Measurements from ENCODE around the gene NEURL1B.

Gene NEURL1B

GRCh38 chr5:172716796-172717313, 75.8 kb downstream of the NEURL1B start (continued):
- TF ChIP-seq ZNF280D (tag by site-specific recombination; IDR thresholded peaks at IDR 0.05) (no peak), ZNF138 (tag by site-specific recombination; IDR thresholded peaks at IDR 0.05; ENCODE audit: borderline replicate concordance) (no peak), ZSCAN30 (tag by site-specific recombination; IDR thresholded peaks at IDR 0.05) (no peak; the same call in 1 of the 2 replicates), CTCF (tag by site-specific recombination; IDR thresholded peaks at IDR 0.05) (peak; percentile 41; the same call in 1 of the 2 replicates), BCL11B (tag by site-specific recombination; IDR thresholded peaks at IDR 0.05; ENCODE audit: low read depth) (no peak), HOXC10 (CRISPR knock-in tag; IDR thresholded peaks at IDR 0.05) (no peak), BCL6B (tag by site-specific recombination; IDR thresholded peaks at IDR 0.05) (no peak), ZNF600 (tag by site-specific recombination; IDR thresholded peaks at IDR 0.05) (0 out of 2 replicates have a peak, but pooled peaks have one; percentile 24), ZBTB10 (tag by site-specific recombination; IDR thresholded peaks at IDR 0.05) (no peak), ZNF175 (tag by site-specific recombination; IDR thresholded peaks at IDR 0.05) (no peak), ZNF2 (tag by site-specific recombination; IDR thresholded peaks at IDR 0.05) (0 out of 2 replicates have a peak, but pooled peaks have one; percentile 32), ZXDB (tag by site-specific recombination; IDR thresholded peaks at IDR 0.05) (no peak), ZBTB11 (tag by site-specific recombination; conservative IDR thresholded peaks at IDR 0.05; ENCODE audit: low read depth) (no peak), ZNF133 (tag by site-specific recombination; IDR thresholded peaks at IDR 0.05) (no peak), ZNF26 (tag by site-specific recombination; IDR thresholded peaks at IDR 0.05) (no peak), ZNF621 (tag by site-specific recombination; IDR thresholded peaks at IDR 0.05) (no peak), ZBTB21 (tag by site-specific recombination; IDR thresholded peaks at IDR 0.05) (no peak), KLF17 (tag by site-specific recombination; IDR thresholded peaks at IDR 0.05) (no peak), SCRT1 (tag by site-specific recombination; IDR thresholded peaks at IDR 0.05; ENCODE audit: borderline replicate concordance) (no peak), ZBTB48 (tag by site-specific recombination; IDR thresholded peaks at IDR 0.05) (no peak), HIC1 (tag by site-specific recombination; IDR thresholded peaks at IDR 0.05) (no peak), KLF7 (tag by site-specific recombination; IDR thresholded peaks at IDR 0.05; ENCODE audit: borderline replicate concordance) (no peak)
